ENCODE results near the gene TXLNB. TPM values are rescaled to one million over a fixed set of nuclear protein-coding genes. Genes with fewer than 3 reads are reported as not detected.

TXLNB gene
- total RNA-seq, 1 experiment from 2014 or later = 0.22 TPM

- Histone ChIP-seq H3K4me1 (ENCODE audit: insufficient read depth, low read length) (peaks cover 9% of the 10 kb centered on the region; the same call in 1 of the 2 replicates), H3F3A (ENCODE audit: low read length, unreplicated experiment) (no peaks in the 10 kb centered on the region), H3K27me3 (ENCODE audit: low read length) (no peaks in the 10 kb centered on the region), H3K4me3 (ENCODE audit: low read length) (no peak overlapping the region), H2AFZ (ENCODE audit: low read length) (no peak overlapping the region), H3K9me3 (ENCODE audit: low read length) (no peaks in the 10 kb centered on the region), H3K36me3 (ENCODE audit: low read depth, low read length) (no peaks in the 10 kb centered on the region), H3K79me2 (ENCODE audit: low read length) (no peaks in the 10 kb centered on the region), H3K9me2 (replicated peaks; ENCODE audit: low read length) (no peaks in the 10 kb centered on the region), H3K4me2 (ENCODE audit: low read length) (peak overlapping the region; percentile 78), H3K9ac (ENCODE audit: low read length) (peak overlapping the region; percentile 70), H4K20me1 (ENCODE audit: low read length) (no peaks in the 10 kb centered on the region), H3K27ac (ENCODE audit: low read length) (peak overlapping the region; percentile 97)
- DNase-seq = no peak
- intact Hi-C loops (cut with micrococcal nuclease) = loop anchor here (2.0 kb wide), 1 partner anchor 59 kb away; no protein-coding TSS in a partner anchor
- ChIA-PET CTCF (interaction anchor here (0.6 kb wide), 1 partner anchor 32 kb away, joined by 3 read pairs; the partner anchor contains the start of gene TXLNB), POLR2A (ENCODE audit: unreplicated experiment) (no interaction called here)
- ATAC-seq = no peak
- TF ChIP-seq CTCF (conservative IDR thresholded peaks at IDR 0.05; ENCODE audit: low read depth, low read length) (no peak), EZH2phosphoT487 (IDR thresholded peaks at IDR 0.05; ENCODE audit: borderline replicate concordance, low read length) (no peak), EZH2 (IDR thresholded peaks at IDR 0.05; ENCODE audit: low read length, unreplicated experiment) (no peak)
- BruUV-seq (replicated peaks) = no TSS peak
These were observed 32.4 kb upstream of the TXLNB start for GRCh38 chr6:139324301-139324555.

- H3K27ac ChIP-seq (ENCODE audit: low read length) = peak overlapping the region; percentile 97
These were observed 31.9 kb upstream of the TXLNB start for GRCh38 chr6:139323511-139324300.

More at GRCh38 chr6:139323511-139324300, 31.9 kb upstream of the TXLNB start:
- Histone ChIP-seq H3K36me3 (ENCODE audit: low read depth, low read length) (no peaks in the 10 kb centered on the region), H3K27me3 (ENCODE audit: low read length) (no peaks in the 10 kb centered on the region), H3K4me1 (ENCODE audit: insufficient read depth, low read length) (peaks cover 9% of the 10 kb centered on the region; the same call in 1 of the 2 replicates), H3K79me2 (ENCODE audit: low read length) (no peaks in the 10 kb centered on the region), H3K9ac (ENCODE audit: low read length) (peak overlapping the region; percentile 70), H3K9me3 (ENCODE audit: low read length) (no peaks in the 10 kb centered on the region), H4K20me1 (ENCODE audit: low read length) (no peaks in the 10 kb centered on the region), H2AFZ (ENCODE audit: low read length) (peak overlapping the region; percentile 92), H3K4me3 (ENCODE audit: low read length) (peak overlapping the region; percentile 64), H3K4me2 (ENCODE audit: low read length) (peak overlapping the region; percentile 78), H3F3A (ENCODE audit: low read length, unreplicated experiment) (no peaks in the 10 kb centered on the region), H3K9me2 (replicated peaks; ENCODE audit: low read length) (no peaks in the 10 kb centered on the region)
- ATAC-seq (peak; percentile 84), DNase-seq (peak; percentile 84)
- intact Hi-C loops (cut with micrococcal nuclease) = loop anchor here (2.0 kb wide), 1 partner anchor 59 kb away; no protein-coding TSS in a partner anchor
- POLR2A ChIA-PET (ENCODE audit: unreplicated experiment) = interaction anchor here (0.6 kb wide), 1 partner anchor 427 kb away, joined by 4 read pairs; no protein-coding TSS in a partner anchor
- no peak for TF ChIP-seq EZH2phosphoT487 (IDR thresholded peaks at IDR 0.05; ENCODE audit: borderline replicate concordance, low read length)
- no peak for TF ChIP-seq EZH2 (IDR thresholded peaks at IDR 0.05; ENCODE audit: low read length, unreplicated experiment)
- TF ChIP-seq CTCF (conservative IDR thresholded peaks at IDR 0.05; ENCODE audit: low read depth, low read length) = no peak
- BruUV-seq (replicated peaks) = TSS peak; percentile 35
- CTCF ChIA-PET = interaction anchor here (0.6 kb wide), 1 partner anchor 32 kb away, joined by 3 read pairs; the partner anchor contains the start of gene TXLNB

Data from PC-3 (cell line).